ELR (cell line): ENCODE data around the gene HMMR.
A peak's percentile ranks its signal among the peaks of the same experiment; 100 is the strongest.
"Not testable (repeated sequence)": the region's sequence is repeated elsewhere in the genome, so short reads cannot be mapped to it uniquely, and the experiment has no call there.

Experiments
- DNase-seq: peaks from one replicate; pipeline ENCODE4 v3.0.0-alpha.2; 2015; ENCODE audit warnings: low read depth

HMMR gene

DNA sequence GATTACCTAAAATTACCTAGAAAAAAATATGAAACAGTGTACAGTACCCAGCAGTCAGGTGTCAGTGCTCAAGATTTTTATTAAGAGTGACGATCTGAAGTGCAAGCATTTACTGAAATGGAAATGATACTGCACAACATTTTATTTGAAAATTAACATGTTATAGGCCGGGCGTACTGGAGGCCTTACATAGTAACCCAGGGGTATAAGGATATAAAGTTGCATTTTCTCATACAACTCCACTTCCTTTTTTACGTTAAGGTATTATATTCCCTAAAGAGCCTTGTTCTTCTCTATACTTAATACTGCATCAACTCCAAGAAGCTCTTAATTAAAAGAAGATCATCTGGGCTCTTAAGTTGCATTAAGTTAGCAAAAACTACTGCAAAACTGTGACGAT is 48.3 kb downstream of the HMMR start:
- DNase-seq, result no peak

DNA sequence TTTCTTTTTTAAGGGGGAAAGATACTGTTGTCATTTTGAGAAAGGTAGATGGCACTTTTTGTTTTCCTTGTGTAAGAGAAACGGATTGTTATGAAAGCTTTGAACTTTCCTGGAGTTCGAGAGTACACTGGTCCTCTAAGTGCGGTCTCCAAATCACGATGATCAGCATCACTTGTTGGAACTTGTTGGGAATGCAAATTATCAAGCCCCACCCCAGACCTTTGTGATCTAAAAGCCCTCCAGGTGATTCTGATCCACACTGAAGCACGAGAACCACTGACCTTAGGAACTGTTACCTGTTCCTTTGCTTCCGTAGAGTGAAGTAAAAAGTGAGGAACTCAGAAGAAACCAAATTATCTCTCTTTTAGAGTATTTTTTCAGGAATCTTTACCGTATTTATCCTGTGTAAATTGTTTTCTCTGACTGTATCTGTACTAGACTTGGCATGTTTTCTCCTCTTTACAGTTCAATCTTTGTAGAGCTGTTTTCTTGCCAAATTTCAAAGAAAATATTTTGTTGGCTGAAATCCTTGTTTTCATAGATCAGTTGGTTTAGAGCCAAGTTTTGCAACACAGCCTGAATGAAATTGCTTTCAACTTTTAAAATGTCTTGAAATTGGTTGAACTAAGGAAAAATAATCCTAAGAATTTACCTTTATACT is 49.0 kb downstream of the HMMR start:
- peak; percentile 29 for DNase-seq

- DNase-seq, result no peak
Observed at GRCh38 chr5:163512526-163512925, 52.1 kb downstream of the HMMR start.

DNA sequence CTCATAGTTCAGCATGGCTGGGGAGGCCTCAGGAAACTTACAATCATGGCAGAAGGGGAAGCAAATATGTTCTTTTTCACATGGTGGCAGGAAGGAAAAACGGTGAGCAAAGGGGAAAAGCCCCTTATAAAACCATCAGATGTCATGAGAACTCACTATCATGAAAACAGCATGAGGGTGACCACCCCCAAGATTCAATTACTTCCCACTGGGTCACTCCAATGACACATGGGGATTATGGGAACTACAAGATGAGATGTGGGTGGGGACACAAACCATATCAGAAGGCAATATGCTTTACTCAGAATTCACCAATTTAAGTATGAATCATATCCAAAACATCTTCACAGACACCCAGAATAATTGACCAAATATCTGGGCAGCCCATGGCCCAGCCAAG is 64.7 kb downstream of the HMMR start:
- DNase-seq, result no peak

GRCh38 chr5:163529698-163530097 is 69.3 kb downstream of the HMMR start:
- no peak for DNase-seq

- DNase-seq, result no peak
Observed at GRCh38 chr5:163531272-163531671, 70.8 kb downstream of the HMMR start.

DNA sequence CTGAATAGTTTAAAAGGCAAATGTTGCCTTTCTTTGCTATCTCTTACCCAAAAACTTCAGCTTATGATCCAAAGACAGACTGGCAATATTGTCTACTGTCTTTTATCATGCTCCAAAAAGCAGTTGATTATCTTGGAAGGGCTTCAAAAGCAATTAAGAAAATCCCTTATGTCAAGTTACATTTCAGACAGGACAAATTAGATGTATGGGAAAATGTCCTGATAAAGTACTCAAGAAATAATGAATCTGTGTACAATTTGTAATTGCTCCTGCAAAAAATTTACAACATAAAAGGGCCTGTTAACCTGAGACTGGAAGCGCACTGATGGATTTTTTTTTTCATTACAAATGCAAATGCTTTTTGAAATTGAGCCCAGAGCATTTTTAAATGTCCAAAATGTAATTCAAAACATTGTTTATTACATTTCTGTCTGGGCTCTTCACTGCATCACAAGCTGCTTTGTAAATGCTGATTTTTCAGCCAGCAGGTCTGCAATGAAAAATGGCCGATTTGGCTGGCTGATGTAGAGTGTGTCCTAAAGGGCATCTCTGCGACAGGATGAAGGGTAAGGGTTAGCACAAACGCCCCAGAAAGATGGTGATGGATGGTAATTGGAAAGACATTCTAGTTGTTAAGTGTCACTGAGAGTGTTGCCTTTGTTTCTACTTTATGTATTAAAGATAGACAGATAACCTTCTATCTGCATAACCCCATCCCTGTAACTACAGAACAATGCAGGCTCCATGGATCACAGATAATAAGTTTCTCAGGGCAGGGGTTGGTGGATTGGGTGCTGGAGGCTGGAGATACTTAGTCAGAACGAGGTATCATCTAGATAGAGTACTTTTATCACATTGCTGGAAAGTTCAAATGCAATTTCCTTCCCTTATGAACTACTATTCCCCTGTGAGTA is 72.0 kb downstream of the HMMR start:
- DNase-seq, result no peak

DNA sequence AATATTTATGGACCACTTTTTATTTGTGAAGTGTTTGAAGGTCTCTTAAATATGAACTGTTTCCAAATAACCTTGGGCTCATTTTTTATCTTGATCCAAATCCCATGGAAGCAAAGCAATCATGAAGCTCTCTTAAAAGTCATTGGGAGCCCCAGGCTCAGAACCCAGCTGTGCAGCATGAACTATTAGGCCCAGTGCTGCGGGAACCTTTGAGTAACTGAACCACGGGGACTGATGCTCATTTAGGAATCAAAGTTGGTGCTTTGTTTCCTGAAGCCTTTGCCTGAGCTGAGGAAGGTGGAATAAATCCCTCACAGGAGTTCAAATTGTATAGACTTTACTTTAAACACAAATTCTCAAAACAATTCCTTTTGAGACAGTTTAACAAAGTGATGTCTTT is 72.8 kb downstream of the HMMR start:
- DNase-seq, result no peak

DNA sequence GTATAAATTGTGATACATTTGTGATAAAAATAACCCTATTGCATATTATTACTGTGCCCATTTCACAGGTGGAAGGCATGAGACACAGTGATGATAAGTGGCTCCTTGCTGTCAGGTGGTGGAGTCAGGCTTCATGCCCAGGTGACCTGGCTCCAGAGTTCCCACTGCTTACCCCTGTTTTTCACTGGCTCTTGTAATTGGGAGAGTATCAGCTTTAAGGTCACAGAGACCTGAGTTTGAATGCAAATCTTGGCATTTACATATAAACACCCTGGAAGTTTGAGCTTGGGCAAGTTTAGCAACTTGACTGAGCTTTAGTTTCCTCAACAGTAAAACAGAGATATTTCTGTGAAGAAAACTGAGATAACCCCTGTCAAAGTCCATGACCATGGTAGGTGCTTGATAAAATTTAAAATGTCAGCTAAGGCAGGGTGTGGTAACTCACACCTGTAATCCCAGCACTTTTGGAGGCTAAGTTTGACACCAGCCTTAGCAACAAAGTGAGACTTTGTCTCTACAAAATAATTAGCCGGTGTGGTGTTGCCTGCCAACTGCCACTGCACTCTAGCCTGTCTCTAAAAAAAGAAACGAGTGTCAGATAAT is 74.2 kb downstream of the HMMR start:
- DNase-seq, result no peak

DNA sequence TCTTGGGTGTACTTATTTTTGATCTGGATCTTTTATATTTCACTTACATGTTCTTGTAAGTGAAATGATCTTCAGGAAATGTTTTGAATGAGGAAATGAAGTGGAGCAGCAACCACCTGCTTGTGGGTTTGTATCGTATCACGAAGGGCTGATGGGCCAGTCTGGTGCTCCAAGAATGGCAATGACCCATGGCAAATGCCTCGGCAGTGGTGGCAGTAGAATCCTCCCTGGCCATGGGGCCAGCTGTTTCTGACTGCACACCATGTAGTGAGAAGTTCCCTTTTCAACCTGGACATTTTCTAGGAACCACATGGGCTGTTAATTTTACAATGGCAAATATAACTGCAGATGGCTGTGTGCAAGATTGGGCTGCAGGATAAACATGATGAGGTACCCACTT is 74.9 kb downstream of the HMMR start:
- DNase-seq, result no peak

- not testable (repeated sequence) for DNase-seq
Observed at GRCh38 chr5:163536442-163536841, 76.0 kb downstream of the HMMR start.

- no peak for DNase-seq
Observed at GRCh38 chr5:163540696-163541095, 80.3 kb downstream of the HMMR start.
